DND-41 (cell line): ENCODE data around the gene EPB41L2.

Experiments used
- EZH2 ChIP-seq: IDR thresholded peaks from 3 replicates; pipeline ENCODE4 v1.6.1; 2012; ENCODE audit warnings: borderline replicate concordance, low read depth, mild to moderate bottlenecking, moderate library complexity, low read length, inconsistent platforms; ENCODE audit not compliant: severe bottlenecking
- TF ChIP-seq, protein P1 (sequence below): IDR thresholded peaks from 2 replicates; pipeline ENCODE4 v1.5.1; 2012; ENCODE audit warnings: borderline replicate concordance, low read length, moderate library complexity, mild to moderate bottlenecking; ENCODE audit not compliant: poor library complexity, severe bottlenecking; ENCODE audit errors: extremely low read depth

DNA sequence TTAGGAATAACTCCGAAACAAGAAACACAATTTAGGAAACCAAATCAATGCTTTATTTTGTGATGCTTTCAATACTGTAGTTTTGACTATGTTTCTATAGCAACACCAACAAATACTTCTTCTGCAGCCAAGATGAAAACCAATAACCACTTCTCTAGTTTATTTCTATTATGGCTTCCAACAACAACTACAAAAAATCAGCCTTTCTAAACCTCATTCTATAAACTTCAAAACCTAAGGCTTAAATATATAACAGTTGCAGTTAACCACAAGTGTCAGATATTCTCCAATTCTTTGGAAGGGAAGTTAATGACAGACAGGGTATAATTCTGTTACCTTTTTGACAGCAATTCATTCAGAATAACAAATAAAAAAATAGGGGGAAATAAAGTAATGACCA, 80.9 kb downstream of the EPB41L2 start:
- TF ChIP-seq, protein P1, sequence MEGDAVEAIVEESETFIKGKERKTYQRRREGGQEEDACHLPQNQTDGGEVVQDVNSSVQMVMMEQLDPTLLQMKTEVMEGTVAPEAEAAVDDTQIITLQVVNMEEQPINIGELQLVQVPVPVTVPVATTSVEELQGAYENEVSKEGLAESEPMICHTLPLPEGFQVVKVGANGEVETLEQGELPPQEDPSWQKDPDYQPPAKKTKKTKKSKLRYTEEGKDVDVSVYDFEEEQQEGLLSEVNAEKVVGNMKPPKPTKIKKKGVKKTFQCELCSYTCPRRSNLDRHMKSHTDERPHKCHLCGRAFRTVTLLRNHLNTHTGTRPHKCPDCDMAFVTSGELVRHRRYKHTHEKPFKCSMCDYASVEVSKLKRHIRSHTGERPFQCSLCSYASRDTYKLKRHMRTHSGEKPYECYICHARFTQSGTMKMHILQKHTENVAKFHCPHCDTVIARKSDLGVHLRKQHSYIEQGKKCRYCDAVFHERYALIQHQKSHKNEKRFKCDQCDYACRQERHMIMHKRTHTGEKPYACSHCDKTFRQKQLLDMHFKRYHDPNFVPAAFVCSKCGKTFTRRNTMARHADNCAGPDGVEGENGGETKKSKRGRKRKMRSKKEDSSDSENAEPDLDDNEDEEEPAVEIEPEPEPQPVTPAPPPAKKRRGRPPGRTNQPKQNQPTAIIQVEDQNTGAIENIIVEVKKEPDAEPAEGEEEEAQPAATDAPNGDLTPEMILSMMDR: no peak
- no peak for TF ChIP-seq EZH2
